Right lobe of liver (tissue), 4 donors: ENCODE results near the gene CCDC148.
"Not testable (repeated sequence)": the region's sequence is repeated elsewhere in the genome, so short reads cannot be mapped to it uniquely, and the experiment has no call there.

Experiments
- POLR2A ChIP-seq: fragments of 450-650 bp; IDR thresholded peaks from one replicate; pipeline ENCODE4 v1.6.1; 2017; ENCODE audit warnings: antibody characterized with exemption, mild to moderate bottlenecking
- TF ChIP-seq, protein P1 (sequence below), 4 donors: fragments of 200-600 bp in 3 of 4; fragments of 450-650 bp in 1 of 4; IDR thresholded peaks; one replicate each; pipeline versions ENCODE4 v1.5.1 to v1.8.0; 2016 to 2022; ENCODE audit warnings: antibody characterized with exemption in 4 of 4, mild to moderate bottlenecking in 2 of 4
- donor health status: DM: no; HTN: no; CAD: no.
- donor health status: DM: no; HTN: no; CAD: no.
- donor health status: DM: no; HTN: yes; CAD: no.

DNA sequence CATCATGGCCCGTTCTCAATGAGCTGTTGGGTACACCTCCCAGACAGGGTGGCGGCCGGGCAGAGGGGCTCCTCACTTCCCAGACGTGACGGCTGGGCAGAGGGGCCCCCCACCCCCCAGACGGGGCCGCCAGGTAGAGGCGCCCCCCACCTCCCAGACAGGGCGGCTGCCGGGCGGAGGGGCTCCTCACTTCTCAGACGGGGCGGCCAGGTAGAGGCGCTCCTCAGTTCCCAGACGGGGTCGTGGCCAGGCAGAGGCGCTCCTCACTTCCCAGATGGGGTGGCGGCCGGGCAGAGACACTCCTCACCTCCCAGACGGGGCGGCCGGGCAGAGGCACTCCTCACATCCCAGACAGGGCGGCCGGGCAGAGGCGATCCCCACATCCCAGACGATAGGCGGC lies 146.1 kb downstream of the CCDC148 start:
- TF ChIP-seq, protein P1, sequence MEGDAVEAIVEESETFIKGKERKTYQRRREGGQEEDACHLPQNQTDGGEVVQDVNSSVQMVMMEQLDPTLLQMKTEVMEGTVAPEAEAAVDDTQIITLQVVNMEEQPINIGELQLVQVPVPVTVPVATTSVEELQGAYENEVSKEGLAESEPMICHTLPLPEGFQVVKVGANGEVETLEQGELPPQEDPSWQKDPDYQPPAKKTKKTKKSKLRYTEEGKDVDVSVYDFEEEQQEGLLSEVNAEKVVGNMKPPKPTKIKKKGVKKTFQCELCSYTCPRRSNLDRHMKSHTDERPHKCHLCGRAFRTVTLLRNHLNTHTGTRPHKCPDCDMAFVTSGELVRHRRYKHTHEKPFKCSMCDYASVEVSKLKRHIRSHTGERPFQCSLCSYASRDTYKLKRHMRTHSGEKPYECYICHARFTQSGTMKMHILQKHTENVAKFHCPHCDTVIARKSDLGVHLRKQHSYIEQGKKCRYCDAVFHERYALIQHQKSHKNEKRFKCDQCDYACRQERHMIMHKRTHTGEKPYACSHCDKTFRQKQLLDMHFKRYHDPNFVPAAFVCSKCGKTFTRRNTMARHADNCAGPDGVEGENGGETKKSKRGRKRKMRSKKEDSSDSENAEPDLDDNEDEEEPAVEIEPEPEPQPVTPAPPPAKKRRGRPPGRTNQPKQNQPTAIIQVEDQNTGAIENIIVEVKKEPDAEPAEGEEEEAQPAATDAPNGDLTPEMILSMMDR (IDR thresholded peaks at IDR 0.05), result not testable (repeated sequence)
- TF ChIP-seq POLR2A, result not testable (repeated sequence)
